ENCODE data around the gene DNHD1.

DNHD1 gene

DNA sequence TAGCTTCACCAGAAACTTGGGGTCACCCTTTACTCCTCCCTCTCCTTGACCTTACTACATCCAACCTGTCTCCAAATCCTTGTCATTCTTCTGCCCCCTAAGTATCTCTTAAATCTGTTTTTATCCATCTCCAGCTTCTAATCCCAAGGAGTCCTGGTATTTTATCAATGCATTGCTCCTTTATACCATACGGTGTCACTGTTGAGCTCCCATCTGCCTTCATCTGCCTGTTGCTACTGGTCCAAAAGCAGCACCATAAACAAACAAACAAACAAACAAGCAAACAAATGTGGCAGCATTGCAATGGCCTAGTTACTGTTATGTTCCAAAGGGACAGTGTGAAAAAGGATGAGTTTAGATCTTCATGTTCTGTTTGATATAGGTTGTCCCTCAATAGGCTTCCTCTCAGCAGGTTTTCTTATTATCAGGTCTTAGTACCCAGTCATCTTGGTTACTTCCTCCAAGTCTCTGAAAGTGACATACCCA lies 34.2 kb downstream of the DNHD1 start:
- DNase-seq: peak; percentile 49

DNA sequence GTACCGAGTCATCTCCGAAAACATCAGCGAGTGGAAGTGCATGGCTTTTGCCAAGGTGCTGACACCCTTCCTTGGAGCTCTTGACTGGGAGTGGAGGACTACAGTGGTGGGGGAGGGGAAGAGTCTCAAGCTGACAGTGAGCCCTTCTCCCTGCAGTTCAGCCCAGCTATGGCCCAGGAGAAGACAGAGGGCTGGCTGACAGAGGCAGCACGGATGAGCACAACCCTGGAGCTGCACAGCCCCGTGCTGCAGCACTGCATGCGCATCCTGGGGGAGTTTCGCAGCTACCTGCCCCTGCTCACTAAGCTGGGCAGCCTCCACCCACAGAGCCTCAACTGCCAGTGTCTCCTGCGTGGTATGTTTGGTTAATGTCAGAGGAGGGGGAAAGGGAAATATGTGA lies 41.4 kb downstream of the DNHD1 start:
- DNase-seq: no peak

DNA sequence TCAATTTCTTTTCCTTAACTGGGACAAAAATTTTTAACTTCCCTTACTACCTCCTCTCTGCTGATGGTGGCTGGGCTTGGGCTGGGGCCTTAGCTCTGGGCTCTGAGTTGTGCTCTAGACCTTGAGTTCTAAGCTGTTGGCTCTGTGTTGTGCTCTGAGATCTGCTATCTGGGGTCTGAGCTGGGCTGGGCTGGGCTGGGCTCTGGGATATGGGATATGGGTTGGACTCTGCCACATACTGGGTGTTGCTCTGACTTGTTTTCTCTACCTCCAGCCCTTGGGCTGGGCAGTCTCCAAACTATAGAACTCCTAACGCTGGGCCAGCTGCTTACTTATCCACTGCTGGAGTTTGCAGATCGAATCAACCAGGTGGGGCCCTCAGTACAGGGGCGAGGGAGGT lies 41.9 kb downstream of the DNHD1 start:
- no peak for DNase-seq

DNA sequence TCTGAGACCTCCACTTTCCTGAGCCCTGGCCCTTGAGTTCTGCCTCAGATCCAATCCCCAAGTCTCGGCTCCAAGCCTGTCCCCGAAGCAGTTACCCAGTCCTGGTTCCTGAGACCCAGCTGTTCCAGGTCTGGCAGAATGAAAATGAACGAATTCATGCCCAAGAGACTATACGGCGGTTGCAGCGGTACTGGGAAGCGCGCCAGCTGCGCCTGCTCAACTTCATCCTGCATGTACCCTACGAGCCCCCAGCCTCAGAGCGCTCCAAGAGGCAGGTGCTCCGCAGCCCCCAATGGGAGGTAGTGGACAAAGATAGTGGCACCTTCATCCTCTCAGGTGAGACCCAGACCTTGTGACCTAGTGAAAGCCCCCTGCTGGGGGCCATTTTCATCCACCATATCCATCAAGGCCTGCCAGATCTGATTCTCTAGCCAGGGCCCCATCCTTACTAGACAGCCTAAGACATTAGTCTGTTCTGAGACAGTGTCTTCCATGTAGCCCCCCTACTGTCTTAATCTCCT lies 42.7 kb downstream of the DNHD1 start:
- DNase-seq: no peak

DNA sequence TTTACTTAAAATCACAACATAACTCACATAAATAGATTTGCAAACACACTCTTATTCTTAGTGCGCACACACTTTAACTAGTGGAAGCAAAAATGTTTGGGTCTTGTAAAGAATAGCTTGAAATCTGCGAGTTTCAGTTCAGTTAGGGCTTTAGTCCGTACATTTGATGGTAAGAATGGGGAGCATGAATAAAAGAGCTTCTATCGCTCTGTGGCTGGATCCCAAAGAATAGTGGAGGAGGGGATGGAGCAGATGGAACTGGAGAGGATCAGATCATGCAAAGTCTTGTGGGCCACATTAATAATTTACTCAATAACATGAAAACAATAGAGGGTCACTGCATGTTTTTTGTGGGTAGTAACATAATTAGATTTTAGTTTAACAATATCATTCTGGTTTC lies 44.3 kb downstream of the DNHD1 start:
- DNase-seq: no peak

DNA sequence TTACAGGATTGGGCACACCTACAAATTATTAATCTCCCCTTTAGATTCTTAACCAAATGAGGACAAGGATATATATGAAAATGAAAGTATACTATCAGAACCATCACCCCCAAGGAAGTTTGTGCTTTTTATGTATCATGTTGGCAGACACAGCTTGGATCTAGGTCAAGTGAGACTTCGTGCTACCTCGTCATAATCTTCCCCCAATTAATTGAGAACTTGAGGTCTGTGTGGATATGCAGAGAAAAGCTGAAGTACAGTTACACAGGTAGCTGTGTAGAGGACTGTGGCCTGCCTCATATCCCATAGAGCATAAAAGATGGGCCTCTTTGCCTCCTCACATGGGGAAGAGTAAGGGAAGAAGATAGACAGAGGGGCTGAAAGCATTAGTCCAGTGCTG lies 45.6 kb downstream of the DNHD1 start:
- DNase-seq: no peak

DNA sequence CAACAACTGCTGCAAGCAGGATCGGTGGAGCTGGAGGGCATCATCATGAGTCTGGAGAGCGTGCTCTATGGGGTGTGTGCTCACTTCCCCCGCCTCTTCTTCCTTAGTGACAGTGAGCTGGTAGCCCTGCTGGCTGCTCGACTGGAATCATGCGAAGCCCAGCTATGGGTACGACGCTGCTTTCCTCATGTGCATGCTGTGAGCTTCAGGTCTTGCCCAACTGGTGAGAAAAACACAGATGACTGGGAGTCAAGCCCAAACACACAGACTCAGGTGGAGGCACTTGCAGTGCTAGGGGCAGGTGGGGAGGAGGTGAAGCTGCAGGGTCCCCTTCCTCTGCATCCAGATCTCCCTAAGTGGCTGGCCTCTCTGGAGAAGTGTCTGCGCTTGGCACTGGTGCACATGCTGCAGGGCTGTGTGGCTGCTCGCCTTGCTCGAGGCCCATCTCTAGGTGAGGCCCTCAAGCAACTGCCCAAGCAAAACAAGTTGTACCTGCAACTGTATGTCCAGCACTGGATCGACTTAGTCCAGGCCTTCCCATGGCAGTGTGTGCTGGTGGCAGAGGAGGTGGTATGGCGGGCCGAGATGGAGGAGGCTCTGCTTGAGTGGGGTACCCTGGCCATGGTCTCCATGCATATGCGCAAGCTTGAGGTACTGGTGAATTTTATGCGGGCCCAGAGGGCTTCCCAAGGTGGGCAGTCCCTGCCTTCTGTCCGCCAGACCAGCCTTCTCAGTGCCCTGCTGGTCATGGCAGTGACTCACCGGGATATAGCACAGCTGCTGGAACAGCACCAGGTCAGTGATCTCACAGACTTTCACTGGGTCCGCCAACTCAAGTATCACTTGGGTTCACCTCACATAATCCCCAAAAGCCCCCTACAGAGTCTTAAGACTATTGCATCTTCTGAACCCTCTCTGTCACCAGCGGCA lies 48.1 kb downstream of the DNHD1 start:
- no peak for DNase-seq

DNA sequence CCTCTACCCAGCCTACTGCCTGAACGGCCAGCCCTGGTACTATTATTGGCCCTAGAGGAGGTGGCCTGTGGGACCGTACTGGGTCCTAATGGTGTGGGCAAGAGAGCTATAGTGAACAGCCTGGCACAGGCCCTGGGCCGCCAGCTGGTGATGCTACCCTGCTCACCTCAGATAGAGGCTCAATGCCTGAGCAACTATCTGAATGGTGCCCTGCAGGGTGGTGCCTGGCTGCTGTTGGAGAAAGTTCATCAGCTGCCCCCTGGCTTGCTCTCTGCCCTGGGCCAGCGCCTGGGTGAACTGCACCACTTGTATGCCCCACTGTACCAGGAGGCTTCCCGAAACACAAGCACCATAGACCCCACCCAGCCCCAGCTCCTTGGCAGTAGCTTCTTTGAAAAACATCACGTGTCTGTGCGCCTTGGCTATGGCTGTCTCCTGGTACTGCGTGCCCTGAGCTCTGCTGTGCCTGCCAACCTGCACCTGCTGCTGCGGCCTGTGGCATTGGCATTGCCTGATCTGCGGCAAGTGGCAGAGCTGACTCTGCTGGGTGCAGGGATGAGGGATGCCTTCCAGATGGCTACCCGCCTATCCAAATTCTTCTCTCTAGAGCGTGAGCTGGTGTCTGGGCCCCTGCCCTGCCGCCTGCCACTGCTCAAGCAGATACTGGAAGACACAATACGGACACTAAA lies 49.0 kb downstream of the DNHD1 start:
- no peak for DNase-seq

DNA sequence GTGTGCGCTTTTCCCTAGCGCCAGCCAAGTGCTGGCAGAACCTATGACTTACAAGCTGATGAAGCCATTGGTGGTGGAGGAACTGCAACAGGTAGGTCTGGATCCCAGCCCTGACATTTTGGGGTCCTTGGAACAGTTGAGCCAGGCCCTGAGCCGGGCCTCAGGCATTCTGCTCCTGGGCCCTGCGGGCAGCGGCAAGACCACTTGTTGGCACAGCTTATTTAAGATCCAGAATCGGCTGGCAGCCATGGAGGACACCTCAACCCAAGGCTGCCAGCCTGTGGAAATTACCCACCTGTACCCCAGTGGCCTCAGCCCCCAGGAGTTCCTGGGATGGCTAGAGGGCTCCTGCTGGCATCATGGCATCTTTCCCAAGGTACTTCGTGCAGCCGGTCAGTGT lies 49.7 kb downstream of the DNHD1 start:
- DNase-seq: no peak

DNA sequence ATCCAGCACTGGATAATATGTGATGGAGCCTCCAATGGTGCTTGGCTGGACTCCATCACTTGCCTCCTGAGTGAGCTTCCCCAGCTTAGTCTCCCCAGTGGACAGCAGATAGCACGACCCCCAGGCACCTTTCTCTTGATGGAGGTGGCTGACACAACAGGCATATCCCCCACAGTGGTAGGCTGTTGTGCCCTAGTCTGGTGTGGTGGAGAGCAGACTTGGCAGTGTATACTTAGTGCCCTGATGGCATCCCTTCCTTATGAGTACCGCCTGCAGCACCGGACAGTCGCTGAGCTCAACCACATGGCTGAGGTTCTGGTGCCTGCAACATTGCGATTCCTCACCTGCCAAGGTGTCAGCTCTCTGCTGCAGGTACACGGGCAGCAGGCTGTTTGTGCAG lies 50.1 kb downstream of the DNHD1 start:
- DNase-seq: no peak

DNA sequence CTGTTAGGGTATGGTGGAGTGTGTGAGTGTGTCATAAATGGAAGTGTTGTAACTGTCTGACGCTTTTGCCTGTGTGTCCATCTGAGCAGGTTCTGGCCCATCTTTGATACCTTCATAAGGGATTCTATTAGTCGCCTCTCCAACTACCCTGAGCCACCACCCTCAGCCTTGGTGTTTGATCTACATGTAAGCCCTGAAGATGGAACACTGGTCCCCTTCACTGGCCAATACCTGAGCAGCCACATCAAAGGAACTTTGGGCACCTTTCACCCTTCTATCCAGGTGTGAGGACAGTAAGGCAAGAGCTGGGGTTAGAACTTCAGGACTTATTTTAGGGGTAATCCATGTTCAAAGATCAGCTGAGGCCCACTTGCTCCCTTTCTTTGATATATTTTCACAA lies 51.0 kb downstream of the DNHD1 start:
- no peak for DNase-seq

DNA sequence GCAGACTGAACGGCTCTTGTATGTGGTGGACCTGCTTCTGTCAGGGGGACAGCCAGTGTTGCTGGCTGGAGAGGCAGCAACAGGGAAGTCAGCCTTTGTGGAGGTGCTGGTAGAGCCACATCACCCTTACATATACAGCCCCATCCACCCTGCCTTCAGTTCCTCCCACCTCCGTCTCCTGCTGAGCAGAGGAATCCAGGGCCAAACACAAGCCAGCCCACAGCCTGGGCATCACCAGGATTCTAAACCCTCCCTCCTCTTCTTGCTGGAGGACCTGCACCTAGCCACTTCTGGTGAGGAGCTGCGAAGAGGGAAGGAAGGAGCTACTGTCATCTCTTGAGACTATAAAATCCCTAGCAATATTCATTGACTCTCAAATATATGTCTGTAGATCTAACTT lies 51.6 kb downstream of the DNHD1 start:
- no peak for DNase-seq

DNA sequence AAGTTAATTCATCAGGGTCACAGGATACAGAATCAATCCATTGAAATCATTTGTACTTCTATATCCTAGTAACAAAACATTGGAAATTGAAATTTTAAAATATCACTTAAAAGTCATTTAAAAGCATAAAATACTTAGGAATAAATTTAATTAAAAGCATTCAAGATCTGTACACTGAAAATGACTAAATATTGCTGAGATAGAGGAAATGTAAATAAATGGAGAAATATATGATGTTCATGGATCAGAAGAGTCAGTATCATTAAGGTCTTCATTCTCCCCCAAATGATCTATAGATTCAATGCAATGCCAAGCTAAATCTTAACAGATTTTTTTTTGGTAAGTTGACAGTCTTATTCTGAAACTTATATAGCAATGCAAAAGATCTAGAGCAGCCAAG lies 56.6 kb downstream of the DNHD1 start:
- no peak for DNase-seq

DNA sequence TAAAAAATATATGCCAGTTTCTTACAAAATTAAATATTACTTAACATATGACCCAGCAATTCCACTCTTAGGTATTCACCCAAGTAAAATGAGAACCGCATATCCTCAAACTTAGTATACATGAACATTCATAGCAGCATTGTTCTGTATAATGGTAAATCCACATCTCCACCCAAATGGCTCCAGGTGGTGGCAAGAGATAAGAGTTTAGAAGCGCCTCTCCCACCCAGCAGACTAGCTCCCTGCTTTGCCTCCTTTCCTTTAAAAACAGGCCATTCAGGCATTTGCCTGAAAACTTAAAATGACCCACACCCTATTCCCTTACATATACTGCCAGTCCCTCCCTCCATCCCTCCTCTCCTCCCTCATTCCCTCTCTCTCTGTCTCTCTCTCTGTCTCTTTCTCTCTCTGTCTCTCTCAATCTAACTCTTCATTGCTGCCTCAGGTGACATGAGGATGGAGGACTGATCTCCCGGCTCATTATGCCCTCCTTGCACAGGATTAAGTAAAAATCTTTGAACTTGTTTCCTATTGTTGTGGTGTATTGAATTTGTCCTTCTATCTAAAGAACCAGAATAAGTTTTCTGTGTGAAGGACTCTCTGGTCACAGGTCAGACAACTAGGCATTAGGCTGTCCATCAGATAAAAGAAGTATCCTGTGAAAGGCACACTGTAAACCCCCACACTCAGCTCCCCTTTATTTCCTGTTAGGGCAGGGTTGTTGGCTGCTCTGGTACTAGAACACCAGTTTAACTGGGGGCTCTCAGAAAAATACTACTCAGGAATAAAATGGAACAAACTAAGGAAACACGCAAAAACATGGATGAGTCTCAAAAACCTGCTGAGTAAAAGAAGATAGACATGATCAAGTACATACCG lies 58.0 kb downstream of the DNHD1 start:
- no peak for DNase-seq

DNA sequence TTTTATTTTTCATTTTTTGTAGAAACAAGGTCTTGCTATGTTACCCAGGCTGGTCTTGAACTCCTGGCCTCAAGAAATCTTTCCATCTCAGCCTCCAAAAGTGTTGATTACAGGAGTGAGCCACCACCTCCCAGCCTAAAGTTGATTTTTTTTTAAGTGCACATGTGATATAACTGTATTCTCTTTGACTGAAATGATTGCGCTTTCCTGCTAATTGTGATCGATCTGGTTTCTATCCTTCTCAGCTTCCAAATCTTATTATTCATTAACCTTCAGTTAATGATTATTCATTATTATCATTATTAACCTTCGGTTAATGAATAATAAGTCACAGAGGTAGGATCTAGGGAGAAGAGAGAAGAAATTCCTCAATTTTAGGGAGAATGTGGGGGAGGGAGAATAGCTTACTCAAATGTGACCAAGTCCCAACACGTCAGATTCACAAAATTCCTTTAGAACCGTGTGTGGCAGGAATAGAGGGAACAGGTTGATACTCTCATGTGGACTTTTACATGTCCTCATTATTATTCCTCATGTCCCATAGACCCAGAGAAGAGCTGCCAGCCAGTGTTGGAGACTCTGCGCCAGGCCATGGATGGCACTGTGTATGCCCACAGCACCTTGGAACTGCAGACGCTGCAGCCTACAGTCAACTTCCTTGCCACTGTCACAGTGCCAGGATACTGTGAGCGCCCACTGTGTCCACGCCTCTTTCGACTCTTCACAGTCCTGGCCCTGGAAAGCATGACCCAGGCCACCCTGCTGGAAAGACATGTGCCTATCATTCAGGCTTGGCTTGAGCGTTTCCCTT lies 59.3 kb downstream of the DNHD1 start:
- DNase-seq: no peak

DNA sequence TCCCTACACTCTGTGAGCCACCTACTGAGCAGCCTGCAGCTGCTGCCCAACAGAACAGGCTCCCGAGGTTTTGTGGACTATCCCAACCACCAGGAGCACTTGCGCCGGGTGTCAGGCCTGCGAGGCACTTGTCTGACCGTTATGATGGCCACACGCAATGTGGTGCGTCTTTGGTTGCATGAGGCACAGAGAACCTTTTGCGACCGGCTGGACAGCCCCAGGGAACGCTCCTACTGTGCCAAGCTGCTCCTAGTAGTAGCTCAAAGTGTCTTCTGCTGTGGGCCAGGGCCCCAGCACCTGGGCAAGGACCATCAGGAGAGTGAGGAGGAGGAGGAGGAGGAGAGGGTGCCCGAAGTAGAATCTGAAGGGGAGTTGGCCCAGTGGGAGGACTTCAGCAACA lies 60.0 kb downstream of the DNHD1 start:
- no peak for DNase-seq

DNA sequence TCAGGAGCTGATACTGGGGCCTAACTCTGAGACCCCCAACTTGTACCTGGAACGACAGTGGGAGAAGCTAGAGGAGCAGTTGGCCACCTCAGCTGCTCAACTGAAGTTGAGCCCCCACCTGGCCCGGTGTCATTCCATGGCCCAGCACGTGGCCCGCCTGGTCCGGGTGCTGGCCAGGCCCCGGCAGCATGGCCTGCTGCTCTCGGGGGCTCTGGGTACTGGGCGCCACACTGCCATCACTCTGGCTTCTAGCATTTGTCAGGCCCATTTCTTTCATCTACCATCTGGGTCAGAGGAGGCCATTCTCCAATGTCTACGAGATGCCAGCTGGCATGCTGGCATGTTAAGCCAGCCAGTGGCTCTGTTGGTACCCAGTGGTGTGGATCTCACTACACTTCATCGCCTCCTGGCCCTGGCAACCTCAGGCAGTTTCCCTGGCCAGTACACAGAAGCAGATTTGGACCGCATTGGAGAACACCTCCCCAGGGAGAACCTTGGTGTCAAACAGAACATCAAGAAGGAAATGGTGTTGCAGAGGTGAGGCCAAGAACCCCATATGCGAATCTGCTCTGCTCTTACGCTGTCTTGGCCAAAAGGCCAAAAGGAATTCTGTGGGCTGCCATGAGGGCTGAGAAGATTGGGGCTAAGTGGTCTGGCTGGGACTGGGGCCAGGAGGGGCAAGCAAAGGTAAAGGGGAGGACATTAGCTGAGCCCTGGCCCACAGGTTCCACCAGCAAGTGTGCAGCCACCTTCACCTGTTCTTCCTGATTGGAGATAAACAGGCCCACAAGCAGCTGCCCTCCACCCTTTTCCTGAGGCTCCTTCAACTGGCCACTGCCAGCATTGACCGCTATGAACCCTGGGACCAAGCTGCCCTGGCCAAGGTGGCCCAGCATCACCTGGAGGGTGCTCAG lies 60.9 kb downstream of the DNHD1 start:
- no peak for DNase-seq

DNA sequence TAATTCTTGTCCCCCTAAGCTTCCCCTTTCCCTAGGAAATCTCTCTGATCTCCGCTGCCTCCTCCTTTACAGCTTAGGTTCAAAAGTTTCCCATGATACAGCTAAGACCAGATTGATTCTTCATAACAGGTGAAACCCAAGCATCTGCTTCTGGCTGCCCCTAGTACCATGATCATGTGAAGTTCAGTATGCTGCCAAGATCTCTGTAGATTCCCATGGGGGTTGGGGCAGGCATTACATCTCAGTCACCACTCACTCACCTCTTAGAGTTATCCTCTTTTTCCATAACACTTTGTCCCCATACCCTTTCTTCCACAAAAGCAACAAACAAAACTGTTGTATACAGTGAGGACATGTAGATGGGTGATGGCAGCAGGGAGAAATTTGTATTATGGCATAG lies 62.3 kb downstream of the DNHD1 start:
- DNase-seq: no peak

DNA sequence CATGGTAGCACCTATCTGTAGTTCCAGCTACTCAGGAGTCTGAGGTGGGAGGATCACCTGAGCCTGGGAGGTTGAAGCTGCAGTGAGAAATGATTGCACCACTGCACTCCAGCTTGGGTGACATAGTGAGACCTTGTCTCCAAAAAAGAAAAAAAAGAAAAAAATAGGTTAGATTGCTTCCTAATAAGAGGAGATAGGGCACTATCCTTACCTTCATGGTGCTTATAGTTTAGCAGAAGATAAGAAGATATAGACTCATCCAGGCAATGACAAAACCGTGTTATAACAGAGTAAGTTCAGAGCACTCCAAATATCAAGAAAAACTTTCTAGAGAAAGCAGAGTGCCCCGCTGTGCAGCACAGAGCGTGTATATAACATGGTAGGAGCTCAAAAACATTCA lies 64.2 kb downstream of the DNHD1 start:
- no peak for DNase-seq

DNA sequence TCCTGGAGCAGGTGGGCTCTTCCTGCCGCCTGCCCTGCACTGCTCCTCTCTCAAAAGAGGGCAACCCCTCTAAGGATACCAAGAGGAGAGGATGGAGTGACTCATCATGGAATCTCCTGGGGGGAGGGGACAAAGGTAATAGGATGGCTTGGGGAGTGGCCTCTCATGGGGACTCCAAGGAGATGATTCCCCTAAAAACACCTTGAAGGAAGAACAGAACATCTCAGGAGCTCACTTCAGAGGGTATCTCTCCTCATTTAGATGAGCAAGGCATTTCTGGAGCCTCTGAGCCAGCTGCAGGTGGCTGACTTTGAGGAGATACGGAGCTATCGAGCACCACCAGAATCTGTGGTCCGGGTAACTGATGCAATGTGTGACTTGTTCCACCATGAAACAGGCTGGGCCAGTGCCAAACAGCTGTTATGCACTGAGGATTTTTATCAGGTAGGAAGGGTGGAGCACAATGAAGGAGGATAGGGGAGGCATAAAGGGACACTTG lies 66.1 kb downstream of the DNHD1 start:
- no peak for DNase-seq

DNA sequence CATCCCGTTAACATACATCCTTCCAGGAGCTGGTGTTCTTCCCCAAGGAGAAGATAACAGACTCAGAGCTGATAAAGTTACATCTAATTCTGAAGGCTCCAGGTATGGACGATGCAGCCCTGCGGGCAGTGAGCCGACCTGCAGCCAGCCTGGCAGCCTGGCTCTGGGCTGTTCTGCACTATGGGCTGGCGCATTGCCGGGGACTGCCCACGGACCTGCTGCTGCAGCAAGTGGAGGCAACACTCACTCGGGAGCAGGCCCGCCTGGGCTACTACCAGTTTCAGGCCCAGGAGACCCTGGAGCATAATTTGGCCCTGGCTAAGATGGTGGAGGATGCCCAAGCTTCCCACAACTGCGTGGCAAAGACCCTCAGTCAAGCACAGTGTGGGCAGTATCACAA lies 66.6 kb downstream of the DNHD1 start:
- DNase-seq: no peak
